Umbilical cord (tissue), 2 donors: ENCODE measurements around the gene USB1. TPM values are rescaled to one million over a fixed set of nuclear protein-coding genes. Genes with fewer than 3 reads are reported as not detected.

Experiments used
- DNase-seq: peaks from one replicate; pipeline ENCODE4 v3.0.0-alpha.2; 2015; ENCODE audit warnings: low spot score
- total RNA-seq: library from RNA; depleted of rRNA; stranded (reverse); fragments of >200 nt; gene quantifications from one replicate; pipeline ENCODE4 v1.2.3, GENCODE V29; 2014; ENCODE audit warnings: low replicate concordance; ENCODE audit not compliant: insufficient read depth

USB1 gene
- total RNA-seq, 1 donor from 2014 or later = 41.4 TPM

- DNase-seq = no peak
Observed at GRCh38 chr16:58019866-58020538, 18.8 kb downstream of the USB1 start.

GRCh38 chr16:58020628-58021521 is 19.7 kb downstream of the USB1 start:
- DNase-seq = peak; percentile 64

GRCh38 chr16:58021661-58022551 is 20.7 kb downstream of the USB1 start:
- no peak for DNase-seq

DNA sequence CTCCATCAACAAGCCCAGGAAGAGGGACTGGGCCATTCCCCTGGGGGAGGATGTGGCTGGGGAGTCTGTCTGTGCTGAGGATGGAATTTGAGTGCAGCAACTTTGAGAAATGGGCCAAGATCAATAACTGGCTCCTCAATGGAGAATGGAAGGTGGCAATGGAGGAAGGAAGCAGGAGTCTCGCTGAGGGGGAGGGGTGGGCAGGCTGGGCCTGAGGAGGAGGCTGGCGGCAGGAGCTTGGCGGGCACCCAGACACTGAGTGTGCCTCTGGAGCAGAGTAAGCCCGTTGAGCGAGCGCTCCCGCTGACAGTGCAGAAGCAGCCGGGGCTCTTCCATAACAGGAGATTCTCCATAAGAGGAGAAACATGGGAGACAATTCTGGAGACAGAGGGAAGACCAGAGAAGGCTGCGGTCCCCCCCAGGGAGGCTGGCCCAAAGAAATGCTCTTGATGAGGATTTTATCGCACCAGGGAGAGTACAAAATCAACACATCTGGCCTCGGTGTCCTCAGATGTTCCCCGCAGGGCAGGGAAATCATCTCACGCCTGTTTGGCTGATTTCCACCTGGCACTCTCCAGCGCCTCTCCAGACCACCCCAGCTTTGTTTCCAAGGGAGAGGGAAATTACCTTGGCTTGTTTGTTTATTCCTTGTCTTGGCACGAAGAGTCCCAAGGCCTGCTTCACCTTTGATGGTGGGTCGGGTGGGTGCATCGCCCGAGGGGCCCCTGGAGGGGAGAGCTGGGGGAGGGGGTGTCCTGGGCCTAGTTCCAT is 21.6 kb downstream of the USB1 start:
- peak; percentile 93 for DNase-seq

GRCh38 chr16:58024486-58025350 is 23.5 kb downstream of the USB1 start:
- no peak for DNase-seq

DNA sequence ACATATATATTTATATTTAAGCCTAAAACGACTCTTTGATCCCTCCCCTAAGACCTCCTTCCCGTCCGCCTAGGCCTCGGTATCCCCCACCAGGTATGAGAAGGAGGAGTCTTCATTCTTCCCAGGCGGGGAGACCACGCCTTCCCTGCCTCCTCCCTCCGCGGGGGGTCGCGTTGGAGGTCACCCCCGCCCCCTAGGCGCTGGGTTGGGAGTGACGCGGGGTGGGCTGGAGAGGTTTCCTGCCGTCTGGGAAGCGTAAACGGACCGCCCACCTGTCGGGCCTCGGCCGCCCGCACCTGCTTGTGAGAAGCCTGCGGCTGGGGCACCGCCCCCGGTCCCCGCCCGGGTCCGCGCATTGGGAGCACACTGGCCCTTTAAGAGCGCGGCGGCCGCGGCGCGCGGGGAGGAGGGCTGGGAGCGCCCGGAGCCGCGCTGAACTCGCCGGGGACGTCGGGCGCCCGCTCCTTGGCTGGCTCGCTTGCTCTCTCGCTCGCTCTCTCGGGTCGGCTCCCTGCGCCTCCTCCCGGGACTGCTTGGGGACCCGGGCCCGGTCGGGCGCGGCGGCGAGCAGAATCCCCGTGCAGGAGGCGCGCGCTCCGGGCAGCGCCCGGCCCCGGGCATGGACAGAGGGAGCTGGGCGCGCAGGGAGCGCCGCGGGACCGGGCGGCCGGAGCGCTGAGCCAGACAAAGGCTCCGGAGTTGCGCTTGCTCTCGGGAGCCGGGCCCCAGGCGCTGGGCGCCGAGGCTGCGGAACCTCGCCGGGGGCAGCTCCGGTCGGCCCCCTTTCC is 24.3 kb downstream of the USB1 start, which contains the start of gene MMP15:
Gene MMP15, plus strand, starts transcription at position 404 of the 788 bp plus-strand sequence. CDS start 597 bp downstream, outside the sequence.
- DNase-seq = peak; percentile 75

- DNase-seq = no peak
Observed at GRCh38 chr16:58026139-58026704, 25.0 kb downstream of the USB1 start.

- DNase-seq = no peak
Observed at GRCh38 chr16:58026705-58027160, 25.5 kb downstream of the USB1 start.

DNA sequence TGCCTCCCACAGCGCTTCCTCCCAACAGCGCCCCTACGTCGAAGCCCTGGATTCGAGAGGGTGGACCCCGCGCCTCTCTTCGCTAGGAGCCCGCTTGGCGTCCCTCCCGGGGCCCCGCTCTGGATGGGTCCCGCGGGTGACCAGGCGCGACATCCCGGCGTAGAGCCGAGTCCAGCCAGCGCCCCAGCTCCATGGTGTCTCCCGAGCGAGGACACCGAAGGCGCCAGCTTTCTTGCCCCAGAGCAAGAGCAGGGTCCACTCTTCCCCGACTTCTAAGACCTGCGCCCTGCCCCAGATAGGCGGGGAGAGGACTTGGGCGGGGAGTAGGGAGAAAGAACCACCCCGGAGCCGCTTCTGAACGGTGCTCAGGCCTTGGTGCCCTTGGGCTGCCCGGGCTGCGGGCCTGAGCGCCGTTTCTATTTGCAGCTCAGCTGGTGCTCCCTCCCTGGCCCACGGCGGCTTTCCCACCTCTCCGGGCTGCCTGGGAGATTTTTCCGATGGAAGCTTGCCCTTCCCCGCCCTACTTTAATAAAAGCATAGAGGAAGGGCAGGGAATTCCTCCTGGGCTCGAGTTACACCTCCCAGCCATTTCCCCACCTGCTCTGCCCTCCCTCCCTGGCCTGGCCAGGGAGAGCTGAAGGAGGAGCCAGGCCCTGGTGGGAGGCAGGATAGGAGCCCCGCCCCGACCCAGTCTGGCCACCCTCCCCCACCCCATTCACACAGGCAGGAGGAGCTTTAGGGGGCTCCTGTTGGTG is 26.1 kb downstream of the USB1 start:
- peak; percentile 38 for DNase-seq

GRCh38 chr16:58027916-58028455 is 26.8 kb downstream of the USB1 start:
- DNase-seq = no peak

DNA sequence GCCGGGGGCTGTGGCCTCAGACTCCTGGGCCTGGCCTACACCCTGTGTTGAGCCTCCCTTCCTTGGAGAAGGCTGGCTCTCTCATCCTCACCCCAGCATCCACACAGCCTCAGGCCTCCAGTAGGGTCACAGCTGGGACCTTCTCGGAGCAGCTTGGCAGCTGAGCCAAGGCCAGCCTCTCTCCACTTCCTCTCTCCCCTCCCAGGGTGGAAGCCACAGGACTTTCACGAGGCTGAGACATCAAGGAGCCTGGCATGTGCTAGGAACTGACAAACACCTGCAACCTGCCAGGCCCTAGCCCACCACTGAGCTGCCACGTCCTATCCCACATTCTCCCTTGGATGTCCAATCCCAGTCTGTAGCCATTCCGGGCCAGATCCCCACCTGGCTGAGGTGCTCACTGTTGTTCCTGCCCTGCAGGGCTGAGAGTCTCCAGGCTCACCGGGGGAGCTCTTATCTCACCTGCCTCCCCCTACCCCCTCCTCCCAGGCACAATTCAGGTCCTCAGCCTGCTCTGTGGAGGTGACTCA is 27.4 kb downstream of the USB1 start:
- DNase-seq = no peak

GRCh38 chr16:58029410-58029809 is 28.2 kb downstream of the USB1 start:
- no peak for DNase-seq

DNA sequence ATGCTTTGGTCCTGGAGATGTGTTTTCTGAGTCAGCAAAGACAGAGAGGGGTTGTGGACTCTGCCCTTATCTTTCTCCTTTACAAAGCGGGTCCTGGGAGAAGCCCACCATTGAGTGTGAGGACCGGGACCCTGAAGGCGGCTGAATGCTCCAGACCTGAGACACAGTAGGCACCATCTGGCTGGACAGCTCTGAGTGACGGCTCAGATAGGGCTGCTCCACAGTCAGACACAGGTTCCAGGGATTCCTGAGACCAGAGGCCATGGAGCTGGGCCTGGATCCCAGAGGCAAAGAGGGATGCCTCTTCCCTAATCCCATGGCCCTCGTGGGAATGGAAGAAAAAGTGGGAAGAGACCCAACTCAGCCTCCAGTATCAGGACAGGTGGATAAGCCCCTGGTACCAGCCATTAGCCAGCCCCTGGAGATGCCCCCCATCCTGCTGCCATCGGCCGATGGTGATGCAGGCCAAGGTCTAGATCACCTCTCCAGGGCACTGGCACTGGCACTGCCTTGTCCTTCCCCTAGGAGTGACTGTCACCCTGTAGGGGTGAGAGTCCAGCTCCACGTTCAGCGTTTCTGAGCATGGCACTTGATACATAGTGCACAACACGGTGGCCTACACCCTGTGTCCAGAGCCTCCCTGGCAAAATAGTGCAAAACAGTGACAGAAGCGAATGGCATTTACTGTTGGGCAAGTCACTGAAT is 29.1 kb downstream of the USB1 start:
- no peak for DNase-seq

DNA sequence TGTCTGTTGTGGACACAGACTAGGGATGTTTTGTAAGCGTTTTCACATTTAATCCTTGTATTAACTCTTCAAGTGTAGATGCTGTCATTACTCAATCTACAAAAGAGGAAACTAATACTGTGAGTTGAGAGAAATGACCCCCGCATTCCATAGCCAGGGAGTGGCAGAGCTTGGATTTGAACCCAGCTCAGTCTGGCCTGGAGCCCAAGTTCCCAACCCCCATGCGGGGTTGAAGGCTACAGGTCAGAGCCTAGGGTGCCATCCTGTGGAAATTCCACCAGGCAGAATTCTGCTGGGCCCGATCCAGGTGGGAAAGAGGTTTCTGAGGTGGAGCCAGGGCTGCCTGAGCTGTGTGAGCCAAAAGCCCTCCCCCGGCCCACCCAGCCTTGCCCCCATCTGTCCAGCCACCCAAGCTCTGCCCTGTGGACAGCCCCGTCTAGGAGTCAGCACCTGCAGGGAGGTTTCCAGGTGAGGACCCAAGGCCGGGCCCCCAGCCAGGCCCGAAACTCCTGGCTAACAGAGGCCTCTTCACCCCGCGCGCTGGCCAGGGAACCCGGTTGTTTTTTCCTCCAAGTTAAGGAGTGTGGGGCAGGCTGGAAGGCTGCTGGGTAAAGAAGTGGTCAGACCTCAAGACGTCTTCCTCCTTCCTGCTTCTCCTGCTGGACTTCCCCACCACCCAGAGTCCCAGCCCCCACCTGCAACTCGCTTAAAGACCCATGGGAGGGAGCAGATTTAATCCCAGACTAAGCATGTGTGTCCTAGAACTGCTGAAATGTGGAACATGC is 30.0 kb downstream of the USB1 start:
- no peak for DNase-seq

- no peak for DNase-seq
Observed at GRCh38 chr16:58032710-58033293, 31.6 kb downstream of the USB1 start.
